Large intestine (tissue), 3 donors: ENCODE data around the gene ZNF814. TPM values are rescaled to one million over a fixed set of nuclear protein-coding genes. Genes with fewer than 3 reads are reported as not detected.
A peak's percentile ranks its signal among the peaks of the same experiment; 100 is the strongest.
"Not testable (repeated sequence)": the region's sequence is repeated elsewhere in the genome, so short reads cannot be mapped to it uniquely, and the experiment has no call there.

Source experiments
- DNase-seq, 2 donors: peaks; one replicate each; pipeline versions ENCODE4 v3.0.0 to v3.0.0-alpha.2; 2013
- H3K27ac ChIP-seq: one replicate; pipeline ENCODE4 v1.5.1; 2013; ENCODE audit warnings: low read length
- H3K27me3 ChIP-seq: 2 replicates; pipeline ENCODE4 v1.6.1; 2013; ENCODE audit warnings: low read length; ENCODE audit not compliant: control insufficient read depth, insufficient read depth
- H3K36me3 ChIP-seq: 2 replicates; pipeline ENCODE4 v1.6.1; 2013; ENCODE audit warnings: low read length; ENCODE audit not compliant: control insufficient read depth, insufficient read depth
- H3K4me1 ChIP-seq: one replicate; pipeline ENCODE4 v1.6.1; 2013; ENCODE audit warnings: low read length; ENCODE audit not compliant: control insufficient read depth, insufficient read depth
- H3K4me3 ChIP-seq: one replicate; pipeline ENCODE4 v1.5.1; 2013; ENCODE audit warnings: low read length
- H3K9me3 ChIP-seq: one replicate; pipeline ENCODE4 v1.6.1; 2013; ENCODE audit warnings: mild to moderate bottlenecking, low read depth, low read length, moderate library complexity; ENCODE audit not compliant: control insufficient read depth
- WGBS: methylation state at CpG from one replicate; pipeline ENCODE4 v1.1.5; 2013; ENCODE audit warnings: low lambda C conversion rate; ENCODE audit not compliant: insufficient coverage; 5-methylcytosine and 5-hydroxymethylcytosine counted together
- polyA plus RNA-seq: library from polyadenylated mRNA; unstranded; fragments of 120-200 nt; gene quantifications from one replicate; pipeline ENCODE4 v1.2.1, GENCODE V29; 2013

Gene ZNF814
- polyA plus RNA-seq, 1 donor: 54.3 TPM

GRCh38 chr19:57841122-57841763 is 47.6 kb downstream of the ZNF814 start:
- Histone ChIP-seq H3K36me3 (peaks cover 38% of the 10 kb centered on the region), H3K4me1 (no peaks in the 10 kb centered on the region), H3K27ac (no peak overlapping the region), H3K27me3 (no peaks in the 10 kb centered on the region), H3K4me3 (no peak overlapping the region), H3K9me3 (no peaks in the 10 kb centered on the region)
- no peak for DNase-seq
- WGBS: 76% methylated on average over 2 of the region's 6 CpGs

- not testable (repeated sequence) for H3K27me3 ChIP-seq, H3K4me1 ChIP-seq, H3K9me3 ChIP-seq, H3K27ac ChIP-seq, H3K4me3 ChIP-seq, DNase-seq
- WGBS: no CpG with 5 or more reads among the region's 5 CpGs
- H3K36me3 ChIP-seq: peaks cover 30% of the 10 kb centered on the region
Measured at GRCh38 chr19:57838622-57839191, 50.1 kb downstream of the ZNF814 start.

- WGBS: no CpG with 5 or more reads among the region's 5 CpGs
- not testable (repeated sequence) for H3K9me3 ChIP-seq, DNase-seq, H3K27ac ChIP-seq, H3K4me3 ChIP-seq, H3K4me1 ChIP-seq, H3K27me3 ChIP-seq
- H3K36me3 ChIP-seq: peaks cover 17% of the 10 kb centered on the region
Measured at GRCh38 chr19:57836991-57837390, 51.8 kb downstream of the ZNF814 start.

- no CpG with 5 or more reads among the region's 22 CpGs for WGBS
- Histone ChIP-seq H3K27ac (peak within 1 kb of the TSS; percentile 88), H3K36me3 (peaks cover 7% of the 10 kb centered on the region), H3K9me3 (no peaks in the 10 kb centered on the region), H3K4me1 (peaks cover 11% of the 10 kb centered on the region), H3K27me3 (no peaks in the 10 kb centered on the region), H3K4me3 (peak within 1 kb of the TSS; percentile 62)
- peak; percentile 84 to 90 for DNase-seq
Measured at GRCh38 chr19:57830071-57830602, 58.7 kb downstream of the ZNF814 start, which contains the start of gene ZNF587B. Gene ZNF587B, plus strand, starts transcription at chr19:57830299. Its CDS starts 230 bp downstream, at chr19:57830529.

GRCh38 chr19:57829316-57829715 is 59.5 kb downstream of the ZNF814 start:
- Histone ChIP-seq H3K27me3 (no peaks in the 10 kb centered on the region), H3K4me1 (peaks cover 11% of the 10 kb centered on the region), H3K27ac (peak overlapping the region; percentile 88), H3K4me3 (no peak overlapping the region), H3K9me3 (no peaks in the 10 kb centered on the region), H3K36me3 (peaks cover 7% of the 10 kb centered on the region)
- WGBS: 57% methylated on average over 1 of the region's 5 CpGs
- no peak for DNase-seq

GRCh38 chr19:57825511-57825910 is 63.3 kb downstream of the ZNF814 start:
- Histone ChIP-seq H3K9me3 (peaks cover 3% of the 10 kb centered on the region), H3K4me1 (peaks cover 40% of the 10 kb centered on the region), H3K27me3 (no peaks in the 10 kb centered on the region), H3K27ac (no peak overlapping the region), H3K4me3 (no peak overlapping the region), H3K36me3 (peaks cover 17% of the 10 kb centered on the region)
- 100% methylated on average over 1 of the region's 6 CpGs for WGBS
- DNase-seq: no peak

GRCh38 chr19:57823608-57824007 is 65.2 kb downstream of the ZNF814 start:
- peaks cover 14% of the 10 kb centered on the region for H3K36me3 ChIP-seq
- not testable (repeated sequence) for DNase-seq, H3K9me3 ChIP-seq, H3K27me3 ChIP-seq, H3K4me3 ChIP-seq
- peaks cover 29% of the 10 kb centered on the region for H3K4me1 ChIP-seq
- no CpG with 5 or more reads among the region's 4 CpGs for WGBS
- H3K27ac ChIP-seq: peak overlapping the region; percentile 20

- Histone ChIP-seq H3K4me1 (peaks cover 29% of the 10 kb centered on the region), H3K36me3 (peaks cover 12% of the 10 kb centered on the region)
- DNase-seq, H3K27ac ChIP-seq, H3K27me3 ChIP-seq, H3K4me3 ChIP-seq, H3K9me3 ChIP-seq: not testable (repeated sequence)
- WGBS: no CpG with 5 or more reads among the region's 2 CpGs
Measured at GRCh38 chr19:57823155-57823554, 65.7 kb downstream of the ZNF814 start.

- Histone ChIP-seq H3K36me3 (peaks cover 11% of the 10 kb centered on the region), H3K27ac (peak overlapping the region; percentile 79), H3K4me1 (peaks cover 29% of the 10 kb centered on the region)
- peak; percentile 71 to 85 for DNase-seq
- H3K4me3 ChIP-seq, H3K27me3 ChIP-seq, H3K9me3 ChIP-seq: not testable (repeated sequence)
- 80% methylated on average over 1 of the region's 3 CpGs for WGBS
Measured at GRCh38 chr19:57821501-57821900, 67.3 kb downstream of the ZNF814 start.

- H3K9me3 ChIP-seq, H3K36me3 ChIP-seq, H3K27me3 ChIP-seq: not testable (repeated sequence)
- peaks cover 29% of the 10 kb centered on the region for H3K4me1 ChIP-seq
- peak; percentile 32 to 77 for DNase-seq
- peak overlapping the region; percentile 85 for H3K4me3 ChIP-seq
- no CpG with 5 or more reads among the region's 3 CpGs for WGBS
- H3K27ac ChIP-seq: peak overlapping the region; percentile 86
Measured at GRCh38 chr19:57821095-57821494, 67.7 kb downstream of the ZNF814 start.
